SU-DHL-6 (cell line): ENCODE results near the gene TBKBP1.
"Not testable (repeated sequence)": the region's sequence is repeated elsewhere in the genome, so short reads cannot be mapped to it uniquely, and the experiment has no call there.

Source experiments
- H2AFZ ChIP-seq: fragments of 200-600 bp; sonication (generic); 2 replicates; pipeline ENCODE4 v1.6.1; 2014; ENCODE audit warnings: low read depth, mild to moderate bottlenecking, moderate library complexity, mixed read lengths, antibody characterized with exemption, low read length; ENCODE audit not compliant: severe bottlenecking
- H3F3A ChIP-seq: fragments of 200-600 bp; shearing (Covaris generic); 2 replicates; pipeline ENCODE4 v1.6.0; 2016; ENCODE audit warnings: antibody characterized with exemption, mild to moderate bottlenecking; ENCODE audit not compliant: insufficient read depth
- H3K27ac ChIP-seq: fragments of 200-600 bp; sonication (generic); 2 replicates; pipeline ENCODE4 v1.5.1; 2016; ENCODE audit warnings: low read depth, mild to moderate bottlenecking, low read length, moderate library complexity, mixed read lengths
- H3K27me3 ChIP-seq: fragments of 200-600 bp; sonication (generic), shearing (Covaris generic); 2 replicates; pipeline ENCODE4 v1.6.0; 2014; ENCODE audit warnings: mild to moderate bottlenecking, low read length
- H3K36me3 ChIP-seq: fragments of 200-600 bp; sonication (generic); 2 replicates; pipeline ENCODE4 v1.6.1; 2014; ENCODE audit warnings: mild to moderate bottlenecking, low read length, mixed read lengths
- H3K4me2 ChIP-seq: fragments of 300-600, 200-600 bp; shearing (Covaris generic), sonication (generic); 2 replicates; pipeline ENCODE4 v1.6.0; 2014; ENCODE audit warnings: low read length, low read depth, mild to moderate bottlenecking; ENCODE audit not compliant: poor library complexity, severe bottlenecking
- H3K4me3 ChIP-seq: fragments of 200-600 bp; sonication (generic); 2 replicates; pipeline ENCODE4 v1.5.1; 2014; ENCODE audit warnings: antibody characterized with exemption, low read length, mild to moderate bottlenecking, mixed read lengths; ENCODE audit not compliant: insufficient read depth, poor library complexity, severe bottlenecking
- H3K79me2 ChIP-seq: fragments of 200-600 bp; sonication (generic); 2 replicates; pipeline ENCODE4 v1.6.1; 2014; ENCODE audit warnings: mild to moderate bottlenecking, low read length, moderate library complexity; ENCODE audit not compliant: insufficient read depth
- H3K9ac ChIP-seq: fragments of 200-600 bp; sonication (generic); 2 replicates; pipeline ENCODE4 v1.7.0; 2014; ENCODE audit warnings: mild to moderate bottlenecking, low read length
- H3K9me2 ChIP-seq: fragments of 200-600 bp; sonication (generic); replicated peaks from 2 replicates; pipeline ENCODE4 v1.6.1; 2014; ENCODE audit warnings: low read length; ENCODE audit not compliant: insufficient read depth
- H3K9me3 ChIP-seq: fragments of 200-600 bp; sonication (generic); 2 replicates; pipeline ENCODE4 v1.6.1; 2014; ENCODE audit warnings: low read length, mixed read lengths; ENCODE audit not compliant: insufficient read depth
- H4K20me1 ChIP-seq: fragments of 200-600 bp; sonication (generic); 2 replicates; pipeline ENCODE4 v1.6.1; 2014; ENCODE audit warnings: low read depth, mild to moderate bottlenecking, antibody characterized with exemption, low read length, moderate library complexity, mixed read lengths
- CTCF ChIP-seq: fragments of 200-600 bp; sonication (generic); IDR thresholded peaks from one replicate; pipeline ENCODE4 v1.5.1; 2017; ENCODE audit warnings: antibody characterized with exemption, mild to moderate bottlenecking, low read length, moderate library complexity; ENCODE audit not compliant: insufficient read depth, poor library complexity, severe bottlenecking
- EZH2phosphoT487 ChIP-seq: fragments of 200-600 bp; sonication (generic), shearing (Covaris generic); conservative IDR thresholded peaks from 2 replicates; pipeline ENCODE4 v1.6.1; 2018; ENCODE audit warnings: mild to moderate bottlenecking, antibody characterized with exemption, low read length, moderate library complexity, mixed read lengths

Gene TBKBP1

GRCh38 chr17:47739150-47739549 lies 45.2 kb downstream of the TBKBP1 start:
- Histone ChIP-seq H3K27ac (no peak overlapping the region), H3K36me3 (no peaks in the 10 kb centered on the region), H3F3A (no peaks in the 10 kb centered on the region), H3K4me3 (no peak overlapping the region), H3K79me2 (no peaks in the 10 kb centered on the region), H3K9me2 (no peaks in the 10 kb centered on the region), H3K4me2 (no peak overlapping the region), H2AFZ (no peak overlapping the region), H3K27me3 (no peaks in the 10 kb centered on the region), H4K20me1 (no peaks in the 10 kb centered on the region), H3K9ac (no peak overlapping the region), H3K9me3 (no peaks in the 10 kb centered on the region)
- TF ChIP-seq EZH2phosphoT487, result no peak
- no peak for TF ChIP-seq CTCF

- H3K4me3 ChIP-seq, H3K9me3 ChIP-seq, H3K27ac ChIP-seq, H3F3A ChIP-seq, H3K79me2 ChIP-seq, H3K9me2 ChIP-seq, H3K4me2 ChIP-seq, H4K20me1 ChIP-seq, H3K27me3 ChIP-seq, H2AFZ ChIP-seq, H3K9ac ChIP-seq, H3K36me3 ChIP-seq: not testable (repeated sequence)
Measured at GRCh38 chr17:47739945-47740344, 46.0 kb downstream of the TBKBP1 start.

DNA sequence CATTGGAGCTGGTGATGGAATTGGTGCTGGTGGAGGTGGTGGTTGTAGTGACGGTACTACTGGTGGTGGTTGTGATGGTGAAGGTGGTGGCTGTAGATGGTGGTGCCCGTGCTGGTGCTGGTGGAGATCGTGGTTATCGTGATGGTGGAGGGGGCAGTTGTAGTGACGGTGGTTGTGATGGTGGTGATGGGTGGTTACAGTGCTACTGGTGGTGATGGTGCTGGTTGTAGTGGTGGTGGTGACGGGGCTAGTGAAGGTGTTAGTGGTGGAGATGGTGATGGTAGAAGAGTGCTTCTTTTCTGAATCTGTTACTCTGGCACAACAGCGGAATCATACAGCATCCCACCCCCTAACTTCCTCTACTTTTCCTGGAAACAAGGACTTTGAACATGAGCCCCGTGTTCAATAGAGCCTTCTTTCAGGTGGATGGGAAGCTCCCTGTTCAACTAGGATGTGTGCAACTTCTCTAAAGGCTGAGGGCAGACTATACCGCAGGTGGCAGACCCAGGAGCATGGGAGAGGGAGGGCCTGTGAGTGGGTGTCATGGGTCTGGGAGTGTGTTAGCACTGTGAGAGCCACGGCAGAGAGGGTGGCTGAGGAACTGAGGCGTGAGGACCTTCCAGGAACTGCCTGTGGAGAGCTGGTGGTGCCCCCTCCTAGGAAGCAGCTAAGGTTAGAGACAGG lies 47.3 kb downstream of the TBKBP1 start:
- Histone ChIP-seq H3K27me3 (no peaks in the 10 kb centered on the region), H3F3A (no peaks in the 10 kb centered on the region), H3K9ac (no peak overlapping the region), H2AFZ (no peak overlapping the region), H3K79me2 (no peaks in the 10 kb centered on the region), H3K4me3 (no peak overlapping the region), H3K9me3 (no peaks in the 10 kb centered on the region), H3K4me2 (no peak overlapping the region), H3K9me2 (no peaks in the 10 kb centered on the region), H3K27ac (no peak overlapping the region), H4K20me1 (no peaks in the 10 kb centered on the region), H3K36me3 (no peaks in the 10 kb centered on the region)
- TF ChIP-seq CTCF (no peak), EZH2phosphoT487 (no peak)

- no peak overlapping the region for H3K4me2 ChIP-seq
- H3K36me3 ChIP-seq, result no peaks in the 10 kb centered on the region
- H3K27ac ChIP-seq, result no peak overlapping the region
- H4K20me1 ChIP-seq, result no peaks in the 10 kb centered on the region
- no peaks in the 10 kb centered on the region for H3K9me2 ChIP-seq
- no peak for TF ChIP-seq EZH2phosphoT487
- H3K4me3 ChIP-seq, result no peak overlapping the region
- H3K9me3 ChIP-seq, result no peaks in the 10 kb centered on the region
- no peaks in the 10 kb centered on the region for H3K27me3 ChIP-seq
- H3F3A ChIP-seq, result no peaks in the 10 kb centered on the region
- H2AFZ ChIP-seq, result no peak overlapping the region
- H3K9ac ChIP-seq, result no peak overlapping the region
- no peaks in the 10 kb centered on the region for H3K79me2 ChIP-seq
Measured at GRCh38 chr17:47741793-47742145, 47.8 kb downstream of the TBKBP1 start.
